ENCODE results near the gene ATP5MC3.

The ATP5MC3 gene

DNA sequence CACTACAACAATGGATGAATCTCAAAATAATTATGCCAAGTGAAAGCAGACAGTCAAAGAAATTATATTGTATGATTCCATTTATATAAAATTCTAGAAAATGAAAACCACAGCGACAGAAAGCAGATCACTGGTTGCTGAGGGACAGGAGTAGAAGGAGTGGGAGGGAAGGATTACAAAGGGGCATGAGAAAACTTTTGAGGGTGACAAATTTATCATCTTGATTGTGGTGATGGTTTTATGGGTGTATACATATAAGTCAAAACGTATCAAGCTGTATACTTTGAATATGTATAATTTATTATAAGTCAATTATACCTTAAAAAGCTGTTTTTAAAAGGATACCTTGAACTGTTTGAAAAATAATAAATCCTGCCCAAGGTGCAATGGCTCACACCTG is 41.2 kb downstream of the ATP5MC3 start:
- H3K4me3 ChIP-seq (ENCODE audit: low read depth, low read length) = no peak overlapping the region
- DNase-seq (ENCODE audit: low read depth) = no peak
- TF ChIP-seq, protein P1, sequence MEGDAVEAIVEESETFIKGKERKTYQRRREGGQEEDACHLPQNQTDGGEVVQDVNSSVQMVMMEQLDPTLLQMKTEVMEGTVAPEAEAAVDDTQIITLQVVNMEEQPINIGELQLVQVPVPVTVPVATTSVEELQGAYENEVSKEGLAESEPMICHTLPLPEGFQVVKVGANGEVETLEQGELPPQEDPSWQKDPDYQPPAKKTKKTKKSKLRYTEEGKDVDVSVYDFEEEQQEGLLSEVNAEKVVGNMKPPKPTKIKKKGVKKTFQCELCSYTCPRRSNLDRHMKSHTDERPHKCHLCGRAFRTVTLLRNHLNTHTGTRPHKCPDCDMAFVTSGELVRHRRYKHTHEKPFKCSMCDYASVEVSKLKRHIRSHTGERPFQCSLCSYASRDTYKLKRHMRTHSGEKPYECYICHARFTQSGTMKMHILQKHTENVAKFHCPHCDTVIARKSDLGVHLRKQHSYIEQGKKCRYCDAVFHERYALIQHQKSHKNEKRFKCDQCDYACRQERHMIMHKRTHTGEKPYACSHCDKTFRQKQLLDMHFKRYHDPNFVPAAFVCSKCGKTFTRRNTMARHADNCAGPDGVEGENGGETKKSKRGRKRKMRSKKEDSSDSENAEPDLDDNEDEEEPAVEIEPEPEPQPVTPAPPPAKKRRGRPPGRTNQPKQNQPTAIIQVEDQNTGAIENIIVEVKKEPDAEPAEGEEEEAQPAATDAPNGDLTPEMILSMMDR (IDR thresholded peaks at IDR 0.05; ENCODE audit: low read depth, low read length, missing control alignments) = no peak

DNA sequence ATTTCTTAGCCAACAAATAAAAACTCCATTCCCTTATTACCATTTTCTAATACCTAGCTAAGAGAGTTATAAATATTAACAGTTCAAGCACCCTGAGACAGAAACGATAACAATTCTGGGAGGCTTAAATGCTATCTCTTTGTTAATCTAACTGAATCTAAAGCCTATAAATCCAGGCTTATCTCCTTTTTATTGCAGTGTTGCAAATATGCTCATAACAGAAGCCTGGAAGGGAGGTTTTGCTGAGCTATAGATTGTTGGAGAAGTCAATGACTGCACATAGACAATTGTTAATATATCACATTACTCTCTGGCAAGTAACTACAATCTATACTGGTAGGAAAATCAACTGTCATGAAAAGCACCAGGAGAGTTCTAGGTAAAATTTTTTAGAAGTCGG is 43.7 kb downstream of the ATP5MC3 start:
- TF ChIP-seq, protein P1 (IDR thresholded peaks at IDR 0.05; ENCODE audit: low read depth, low read length, missing control alignments) = no peak
- no peak for DNase-seq (ENCODE audit: low read depth)

DNA sequence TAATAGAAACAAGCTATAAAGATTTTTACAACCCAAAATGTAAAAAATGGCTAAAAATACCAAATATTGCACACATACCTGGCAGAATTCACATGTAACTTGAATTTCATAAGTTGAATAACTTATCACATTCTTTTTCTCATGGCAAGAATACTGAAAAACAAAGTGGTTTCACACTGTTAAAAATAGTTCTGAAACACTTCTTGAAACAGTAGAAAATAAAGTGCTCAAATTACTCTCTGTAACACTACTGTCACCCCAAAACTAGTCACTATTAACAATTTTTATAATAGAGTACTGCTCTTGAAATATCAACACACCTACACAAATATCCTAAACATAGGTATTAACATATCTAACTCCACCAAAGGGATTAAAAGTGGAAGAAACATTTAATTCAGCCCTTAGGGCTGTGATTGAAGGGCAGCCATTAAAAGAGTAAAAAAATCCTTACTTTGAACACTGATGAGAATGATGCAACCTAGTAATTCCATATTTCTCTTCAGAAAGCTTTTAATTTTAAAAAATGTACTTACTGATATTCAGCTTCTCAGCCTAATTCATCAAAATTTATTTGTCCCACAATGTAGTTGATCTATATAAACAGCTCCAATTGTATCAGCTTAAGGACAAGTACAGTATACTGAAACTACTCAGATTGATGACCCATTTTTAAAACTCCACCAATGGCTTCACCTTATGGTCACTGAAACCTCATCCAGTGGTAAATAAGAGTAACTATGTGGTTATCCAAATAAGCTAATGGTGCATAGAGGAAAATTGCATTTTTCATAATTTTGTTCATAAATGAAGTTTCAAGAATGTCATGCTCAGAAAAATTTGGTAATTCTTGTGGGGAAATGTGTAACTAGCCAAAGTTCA is 44.9 kb downstream of the ATP5MC3 start:
- H3K4me3 ChIP-seq (ENCODE audit: low read depth, low read length) = no peak overlapping the region
- TF ChIP-seq, protein P1 (IDR thresholded peaks at IDR 0.05; ENCODE audit: low read depth, low read length, missing control alignments) = no peak
- no peak for DNase-seq (ENCODE audit: low read depth)

More for the DNA sequence above, 43.7 kb downstream of the ATP5MC3 start:
- no peak overlapping the region for H3K4me3 ChIP-seq (ENCODE audit: low read depth, low read length)

DNA sequence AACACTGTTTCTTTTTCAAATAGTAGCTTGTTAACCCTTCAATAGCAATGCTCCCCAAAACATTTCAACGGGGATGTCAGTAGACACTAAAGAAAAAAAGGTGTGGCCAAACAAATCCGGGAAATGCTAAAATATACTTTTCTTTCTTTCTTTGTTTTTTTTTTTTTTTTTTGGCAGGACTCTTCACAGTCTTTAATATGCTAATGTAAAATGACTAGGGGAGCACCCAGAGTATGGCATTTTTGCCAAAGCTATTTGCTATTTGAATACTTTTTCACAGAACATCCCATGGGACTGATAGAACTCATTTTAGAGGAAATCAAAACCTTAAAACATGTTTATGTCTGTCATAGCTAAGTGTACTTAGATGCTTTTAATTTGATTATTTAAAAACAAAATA is 45.6 kb downstream of the ATP5MC3 start:
- no peak for DNase-seq (ENCODE audit: low read depth)
- TF ChIP-seq, protein P1 (IDR thresholded peaks at IDR 0.05; ENCODE audit: low read depth, low read length, missing control alignments) = no peak
- H3K4me3 ChIP-seq (ENCODE audit: low read depth, low read length) = no peak overlapping the region

DNA sequence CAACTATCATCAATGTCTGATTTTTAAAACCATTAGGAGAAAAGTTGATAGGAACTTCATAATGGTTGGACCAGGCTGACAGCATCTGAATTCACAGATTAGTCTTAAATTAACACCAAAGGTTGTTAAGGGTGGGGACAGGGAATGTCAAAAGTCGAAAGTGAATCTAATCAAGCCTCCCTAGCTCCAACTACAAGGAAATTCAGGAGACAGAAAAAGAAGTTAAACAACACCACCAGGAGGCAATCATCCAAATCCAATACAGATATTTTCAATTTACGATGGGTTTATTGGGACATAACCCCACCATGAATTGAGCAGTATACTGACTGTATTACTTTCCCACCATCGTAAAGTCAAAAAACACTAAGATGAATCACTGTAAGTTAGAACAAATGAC is 46.3 kb downstream of the ATP5MC3 start:
- H3K4me3 ChIP-seq (ENCODE audit: low read depth, low read length) = no peak overlapping the region
- TF ChIP-seq, protein P1 (IDR thresholded peaks at IDR 0.05; ENCODE audit: low read depth, low read length, missing control alignments) = no peak
- no peak for DNase-seq (ENCODE audit: low read depth)

DNA sequence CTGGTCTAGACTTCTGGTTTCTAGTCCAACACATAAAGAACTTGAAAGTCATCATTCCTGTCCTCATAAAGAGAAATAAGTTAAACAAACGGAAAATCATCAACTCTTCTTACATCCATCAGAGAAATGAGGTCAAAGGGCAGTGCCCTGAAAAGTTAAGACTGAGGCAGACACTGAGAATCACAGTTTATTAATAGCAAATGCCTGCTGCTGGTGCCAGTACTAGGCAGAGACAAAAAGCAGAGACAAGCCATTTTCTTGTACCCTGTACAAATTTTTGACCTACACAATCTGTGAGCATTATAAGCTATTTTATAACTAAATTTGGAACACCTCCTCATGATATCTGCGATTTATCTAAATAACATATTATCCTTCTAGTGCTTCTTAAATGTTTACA is 50.3 kb downstream of the ATP5MC3 start:
- H3K4me3 ChIP-seq (ENCODE audit: low read depth, low read length) = no peak overlapping the region
- DNase-seq (ENCODE audit: low read depth) = no peak
- TF ChIP-seq, protein P1 (IDR thresholded peaks at IDR 0.05; ENCODE audit: low read depth, low read length, missing control alignments) = no peak

DNA sequence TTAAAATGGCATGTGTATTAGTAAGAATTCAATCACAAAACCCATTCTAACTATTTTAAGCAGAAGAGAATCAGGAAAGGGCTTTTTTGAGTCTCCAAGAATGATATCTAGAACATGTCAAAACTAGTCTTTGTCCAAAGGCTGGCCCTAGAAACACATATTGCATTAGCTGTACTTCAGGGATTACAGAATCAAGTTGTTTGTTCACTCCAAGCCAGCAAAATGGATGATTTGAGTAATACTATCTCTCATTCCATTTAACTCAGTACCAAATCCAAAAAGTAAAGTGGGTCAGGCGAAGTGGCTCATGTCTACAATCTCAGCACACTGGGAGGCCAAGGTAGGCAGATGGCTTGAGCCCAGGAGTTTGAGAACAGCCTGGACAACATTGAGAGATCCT is 54.8 kb downstream of the ATP5MC3 start:
- DNase-seq (ENCODE audit: low read depth) = no peak
- TF ChIP-seq, protein P1 (IDR thresholded peaks at IDR 0.05; ENCODE audit: low read depth, low read length, missing control alignments) = no peak
- no peak overlapping the region for H3K4me3 ChIP-seq (ENCODE audit: low read depth, low read length)
